Sigmoid colon (tissue), 7 donors: ENCODE measurements around the gene RASSF5. TPM values are rescaled to one million over a fixed set of nuclear protein-coding genes. Genes with fewer than 3 reads are reported as not detected.

Experiments used
- DNase-seq: peaks from one replicate; pipeline ENCODE4 v3.0.0-alpha.2; 2019
- H3K27ac ChIP-seq, 4 donors: fragments of 200-600 bp; sonication (generic); one replicate each; pipeline ENCODE4 v1.5.1; 2016 to 2019; ENCODE audit warnings: mild to moderate bottlenecking in 1 of 4
- H3K27me3 ChIP-seq, 3 donors: fragments of 200-600 bp; sonication (generic); one replicate each; pipeline ENCODE4 v1.5.1; 2019; ENCODE audit warnings: mild to moderate bottlenecking in 1 of 3
- H3K36me3 ChIP-seq, 4 donors: fragments of 200-600 bp; sonication (generic); one replicate each; pipeline ENCODE4 v1.5.1; 2016 to 2019
- H3K4me1 ChIP-seq, 4 donors: fragments of 200-600 bp; sonication (generic); one replicate each; pipeline ENCODE4 v1.5.1; 2017 to 2019
- H3K4me3 ChIP-seq, 4 donors: fragments of 200-600 bp; sonication (generic); one replicate each; pipeline ENCODE4 v1.5.1; 2017 to 2019; ENCODE audit warnings: mild to moderate bottlenecking in 2 of 4, moderate library complexity in 1 of 4
- H3K9me3 ChIP-seq, 4 donors: fragments of 200-600 bp in 3 of 4; sonication (generic) in 3 of 4; one replicate each; pipeline versions ENCODE4 v1.5.1 to v1.6.1; 2013 to 2019
- EP300 ChIP-seq, 4 donors: sonication (generic); formaldehyde crosslinking; IDR thresholded peaks; one replicate each; pipeline ENCODE4 v1.6.1; 2017; ENCODE audit warnings: antibody characterized with exemption in 4 of 4
- POLR2A ChIP-seq, 2 donors: fragments of 450-650 bp; IDR thresholded peaks; one replicate each; pipeline ENCODE4 v1.6.1; 2016; ENCODE audit warnings: antibody characterized with exemption in 2 of 2, mild to moderate bottlenecking in 2 of 2, moderate library complexity in 2 of 2
- POLR2AphosphoS5 ChIP-seq, 4 donors: sonication (generic); formaldehyde crosslinking; IDR thresholded peaks; one replicate each; pipeline ENCODE4 v1.6.1; 2017; ENCODE audit warnings: antibody characterized with exemption in 4 of 4
- WGBS, 2 donors: extraction: QIAGEN DNeasy Blood & Tissue Kit; methylation state at CpG; one replicate each; pipeline ENCODE4 v1.1.7; 2013; 5-methylcytosine and 5-hydroxymethylcytosine counted together
- intact Hi-C: fragments of 100-400 bp; cut with DNase I; formaldehyde crosslinking; loops from one replicate; pipeline ENCODE4 v1.15.1; 2023
- polyA plus RNA-seq, 3 donors: library from polyadenylated mRNA; stranded (reverse); fragments of 200-250 nt; gene quantifications; one replicate each; pipeline ENCODE4 v1.2.3, GENCODE V29; 2013
- total RNA-seq, 4 donors: library from RNA; depleted of rRNA; stranded (reverse); fragments of >200 nt; gene quantifications; one replicate each; pipeline ENCODE4 v1.1.0, GENCODE V29; 2016
- TF ChIP-seq, protein P1 (sequence below), 4 experiments: fragments of 450-650 bp in 3 of 4; fragments of 200-600 bp in 1 of 4; IDR thresholded peaks; one replicate each; pipeline ENCODE4 v1.5.1; 2016 to 2019; ENCODE audit warnings: antibody characterized with exemption in 4 of 4, mild to moderate bottlenecking in 3 of 4, moderate library complexity in 2 of 4
- donor health status: healthy with polysubstance abuse.
- donor health status: Bipolar disorder and iron deficiency.
- donor health status: healthy.

The RASSF5 gene
- total and polyA plus RNA-seq, 7 donors: 2.5 to 25.9 (median 4.3) TPM

DNA sequence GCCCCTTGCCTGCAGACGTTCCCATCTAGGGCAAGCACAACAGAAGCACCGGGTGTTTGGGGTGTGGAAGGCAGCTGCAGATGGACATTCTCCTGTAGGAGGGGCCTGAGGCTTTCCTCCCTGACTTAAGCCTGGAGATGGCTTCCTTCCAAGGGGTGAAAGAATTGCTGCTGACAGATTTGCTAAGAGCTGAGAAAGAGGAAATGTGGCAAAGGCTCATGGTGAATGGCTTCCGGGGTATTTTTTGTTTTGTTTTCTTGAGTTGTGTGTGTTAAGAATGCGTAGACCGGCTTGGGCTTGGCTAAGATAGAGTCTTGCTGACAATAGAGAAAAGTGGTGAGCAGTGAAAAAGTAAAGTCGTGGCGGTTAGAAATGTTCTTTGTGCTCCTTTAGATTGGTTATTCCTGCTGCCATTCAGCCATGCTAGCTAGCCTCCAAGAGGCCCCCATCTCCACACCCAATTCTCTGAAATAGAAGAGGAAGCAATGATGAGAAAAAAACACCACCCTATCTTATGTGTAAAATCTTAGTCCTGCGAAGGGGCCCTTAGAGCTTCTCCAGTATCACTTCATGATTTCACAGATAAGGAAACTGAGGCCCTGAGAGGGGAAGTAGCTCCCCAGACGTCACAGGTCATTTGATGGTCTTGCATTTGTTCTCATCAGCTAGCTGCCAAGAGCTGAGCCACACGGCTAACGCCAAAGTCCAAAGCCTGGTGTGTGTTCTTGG, 68.0 kb downstream of the RASSF5 start:
- 30 to 51% methylated on average over 11 of the region's 11 CpGs for WGBS, 2 donors
- Histone ChIP-seq H3K36me3 (no peaks in the 10 kb centered on the region), H3K4me1 (peaks cover 0 to 5% (median 0%) of the 10 kb centered on the region in 4 donors), H3K4me3 (no peak overlapping the region), H3K9me3 (no peaks in the 10 kb centered on the region), H3K27me3 (no peaks in the 10 kb centered on the region), H3K27ac (peak overlapping the region; percentile 34 to 61 (median 56))
- DNase-seq: peak; percentile 74
- TF ChIP-seq POLR2AphosphoS5 (IDR thresholded peaks at IDR 0.05) (peak in 1 of 4 donors; percentile 4), POLR2A (IDR thresholded peaks at IDR 0.05) (no peak)
- intact Hi-C loops: no loop called here

DNA sequence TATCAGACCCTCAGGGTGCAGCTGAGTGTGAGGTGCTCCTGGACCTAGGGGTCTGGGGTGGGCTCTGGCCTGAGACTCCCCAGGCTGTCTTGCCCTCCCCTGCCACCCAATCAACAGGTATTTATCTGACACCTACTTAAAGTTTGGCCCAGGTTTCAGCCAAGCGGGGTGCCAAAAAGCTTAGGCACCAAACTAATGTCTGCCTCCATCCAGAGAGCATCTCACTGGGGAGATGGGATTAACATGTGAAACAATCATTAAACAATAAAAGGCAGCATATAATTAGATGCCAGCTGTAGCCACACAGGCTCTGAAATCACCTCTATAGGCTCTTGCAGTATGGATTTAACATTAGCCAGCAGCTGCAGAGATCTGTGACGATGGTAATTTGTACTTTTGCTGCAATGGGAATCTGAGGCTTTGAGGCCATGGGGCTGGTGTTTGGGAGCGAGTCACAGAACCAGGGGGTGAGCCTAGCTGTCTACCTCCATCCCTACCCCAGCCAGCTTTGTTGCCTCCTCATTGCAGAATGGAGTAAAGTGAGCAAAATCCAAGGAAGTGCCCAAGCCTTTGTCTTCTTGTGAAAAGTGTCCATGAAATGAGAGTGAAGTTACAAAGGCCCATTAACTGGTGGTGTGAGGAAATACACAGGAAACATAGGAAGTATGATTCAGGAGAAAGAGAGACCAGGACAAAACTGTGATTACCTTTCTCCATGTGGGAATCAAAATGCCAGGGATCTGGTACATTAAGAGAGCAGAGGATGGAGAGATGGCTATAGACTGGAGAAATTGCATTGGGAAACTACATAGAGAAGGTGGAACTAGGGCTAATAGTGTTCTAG, 68.8 kb downstream of the RASSF5 start:
- WGBS, 2 donors: 84 to 88% methylated on average over 3 of the region's 3 CpGs

DNA sequence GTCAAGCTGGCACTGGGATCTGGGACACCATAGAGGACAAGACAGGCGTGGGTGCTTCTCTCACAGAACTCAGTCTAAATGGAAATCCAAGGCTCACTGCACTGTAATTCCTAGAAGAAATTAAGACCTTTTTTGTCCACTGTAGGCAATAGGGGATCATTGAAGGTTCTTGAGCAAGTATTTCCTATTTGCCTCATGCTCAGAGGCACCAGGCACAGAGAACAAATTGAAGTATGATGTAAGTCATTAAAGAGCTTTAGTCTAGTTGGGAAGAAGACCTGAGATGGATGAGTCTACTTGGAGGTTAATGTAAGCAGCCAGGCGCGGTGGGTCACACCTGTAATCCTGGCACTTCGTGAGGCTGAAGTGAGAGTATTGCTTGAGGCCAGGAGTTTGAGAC, 70.3 kb downstream of the RASSF5 start:
- Histone ChIP-seq H3K9me3 (no peaks in the 10 kb centered on the region), H3K4me1 (peaks cover 0 to 5% (median 0%) of the 10 kb centered on the region in 4 donors), H3K4me3 (no peak overlapping the region), H3K27ac (no peak overlapping the region), H3K27me3 (no peaks in the 10 kb centered on the region), H3K36me3 (no peaks in the 10 kb centered on the region)
- WGBS, 2 donors: 81 to 88% methylated on average over 4 of the region's 4 CpGs
- DNase-seq: no peak
- TF ChIP-seq EP300 (IDR thresholded peaks at IDR 0.05): no peak
- TF ChIP-seq, protein P1, sequence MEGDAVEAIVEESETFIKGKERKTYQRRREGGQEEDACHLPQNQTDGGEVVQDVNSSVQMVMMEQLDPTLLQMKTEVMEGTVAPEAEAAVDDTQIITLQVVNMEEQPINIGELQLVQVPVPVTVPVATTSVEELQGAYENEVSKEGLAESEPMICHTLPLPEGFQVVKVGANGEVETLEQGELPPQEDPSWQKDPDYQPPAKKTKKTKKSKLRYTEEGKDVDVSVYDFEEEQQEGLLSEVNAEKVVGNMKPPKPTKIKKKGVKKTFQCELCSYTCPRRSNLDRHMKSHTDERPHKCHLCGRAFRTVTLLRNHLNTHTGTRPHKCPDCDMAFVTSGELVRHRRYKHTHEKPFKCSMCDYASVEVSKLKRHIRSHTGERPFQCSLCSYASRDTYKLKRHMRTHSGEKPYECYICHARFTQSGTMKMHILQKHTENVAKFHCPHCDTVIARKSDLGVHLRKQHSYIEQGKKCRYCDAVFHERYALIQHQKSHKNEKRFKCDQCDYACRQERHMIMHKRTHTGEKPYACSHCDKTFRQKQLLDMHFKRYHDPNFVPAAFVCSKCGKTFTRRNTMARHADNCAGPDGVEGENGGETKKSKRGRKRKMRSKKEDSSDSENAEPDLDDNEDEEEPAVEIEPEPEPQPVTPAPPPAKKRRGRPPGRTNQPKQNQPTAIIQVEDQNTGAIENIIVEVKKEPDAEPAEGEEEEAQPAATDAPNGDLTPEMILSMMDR (IDR thresholded peaks at IDR 0.05): no peak
- no peak for TF ChIP-seq POLR2A (IDR thresholded peaks at IDR 0.05)
- no peak for TF ChIP-seq POLR2AphosphoS5 (IDR thresholded peaks at IDR 0.05)
- intact Hi-C loops: no loop called here

More for the DNA sequence above, 68.8 kb downstream of the RASSF5 start:
- peaks cover 0 to 5% (median 0%) of the 10 kb centered on the region in 4 donors for H3K4me1 ChIP-seq
- peak overlapping the region; percentile 34 to 61 (median 56) for H3K27ac ChIP-seq
- TF ChIP-seq EP300 (IDR thresholded peaks at IDR 0.05): no peak
- TF ChIP-seq, protein P1 (IDR thresholded peaks at IDR 0.05): no peak
- no peak for TF ChIP-seq POLR2A (IDR thresholded peaks at IDR 0.05)
- no peak for TF ChIP-seq POLR2AphosphoS5 (IDR thresholded peaks at IDR 0.05)
- DNase-seq: no peak
- H3K9me3 ChIP-seq: no peaks in the 10 kb centered on the region
- no peaks in the 10 kb centered on the region for H3K36me3 ChIP-seq
- intact Hi-C loops: no loop called here
- H3K4me3 ChIP-seq: no peak overlapping the region
- no peaks in the 10 kb centered on the region for H3K27me3 ChIP-seq

DNA sequence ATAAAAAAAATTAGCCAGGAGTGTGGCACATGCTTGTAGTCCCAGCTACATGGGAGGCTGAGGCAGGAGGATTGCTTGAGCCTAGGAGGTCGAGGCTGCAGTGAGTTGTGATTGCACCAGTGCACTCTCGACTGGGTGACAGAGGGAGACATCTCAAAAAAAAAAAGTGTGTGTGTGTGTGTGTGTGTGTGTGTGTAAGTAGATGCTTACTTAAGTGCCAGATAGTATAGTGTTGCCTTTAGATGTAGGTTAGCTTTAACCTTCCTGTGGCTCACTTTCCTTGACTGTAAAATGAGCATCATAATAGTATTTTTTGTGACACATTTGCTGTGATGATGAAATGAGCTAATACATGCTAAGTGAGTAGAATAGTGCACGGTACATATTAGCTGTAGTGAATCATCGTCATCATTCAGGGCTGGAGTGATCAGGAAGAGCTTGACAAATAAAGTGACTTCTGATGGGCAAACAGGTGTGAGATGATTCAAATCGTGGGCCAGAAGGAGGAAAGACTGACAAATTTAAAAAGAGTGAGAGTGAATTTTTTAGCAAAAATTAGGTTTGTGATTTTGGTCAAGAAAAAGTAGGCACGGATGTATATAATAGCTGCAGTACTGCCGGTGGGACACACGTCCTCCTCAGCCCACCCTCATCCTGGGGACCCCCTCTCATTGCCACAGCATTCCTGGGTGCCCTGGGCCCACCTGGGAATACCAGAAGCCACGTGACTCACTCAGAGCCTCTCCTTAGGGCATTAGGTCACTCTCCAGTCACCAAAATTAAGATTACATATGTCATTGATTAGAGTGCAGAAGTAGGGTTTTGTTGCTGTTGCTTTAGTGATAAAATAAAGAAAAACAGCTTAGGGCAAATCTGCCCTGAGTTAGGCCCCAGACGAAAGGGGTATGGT, 71.0 kb downstream of the RASSF5 start:
- WGBS, 2 donors: 66 to 72% methylated on average over 10 of the region's 10 CpGs
- H3K27ac ChIP-seq: no peak overlapping the region

More for the DNA sequence above, 71.0 kb downstream of the RASSF5 start:
- TF ChIP-seq POLR2AphosphoS5 (IDR thresholded peaks at IDR 0.05) (no peak), EP300 (IDR thresholded peaks at IDR 0.05) (no peak), POLR2A (IDR thresholded peaks at IDR 0.05) (no peak)
- TF ChIP-seq, protein P1 (IDR thresholded peaks at IDR 0.05): no peak
- no peaks in the 10 kb centered on the region for H3K27me3 ChIP-seq
- DNase-seq: no peak
- H3K4me3 ChIP-seq: no peak overlapping the region
- no peaks in the 10 kb centered on the region for H3K36me3 ChIP-seq
- intact Hi-C loops: no loop called here
- H3K9me3 ChIP-seq: no peaks in the 10 kb centered on the region
- H3K4me1 ChIP-seq: peaks cover 0 to 5% (median 0%) of the 10 kb centered on the region in 4 donors
